ENCODE measurements around the gene RMDN3. TPM values are rescaled to one million over a fixed set of nuclear protein-coding genes. Genes with fewer than 3 reads are reported as not detected.

The RMDN3 gene, protein sequence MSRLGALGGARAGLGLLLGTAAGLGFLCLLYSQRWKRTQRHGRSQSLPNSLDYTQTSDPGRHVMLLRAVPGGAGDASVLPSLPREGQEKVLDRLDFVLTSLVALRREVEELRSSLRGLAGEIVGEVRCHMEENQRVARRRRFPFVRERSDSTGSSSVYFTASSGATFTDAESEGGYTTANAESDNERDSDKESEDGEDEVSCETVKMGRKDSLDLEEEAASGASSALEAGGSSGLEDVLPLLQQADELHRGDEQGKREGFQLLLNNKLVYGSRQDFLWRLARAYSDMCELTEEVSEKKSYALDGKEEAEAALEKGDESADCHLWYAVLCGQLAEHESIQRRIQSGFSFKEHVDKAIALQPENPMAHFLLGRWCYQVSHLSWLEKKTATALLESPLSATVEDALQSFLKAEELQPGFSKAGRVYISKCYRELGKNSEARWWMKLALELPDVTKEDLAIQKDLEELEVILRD
- total RNA-seq = 21.1 TPM
- long read RNA-seq, transcript RMDN3-202 (13 exons, 2,251 nt) = major isoform, 23 of 54 reads
- long read RNA-seq, partial matches to known transcripts = 6 of 54 reads
- long read RNA-seq, other reads (novel, unspliced or antisense) = 23 of 54 reads

DNA sequence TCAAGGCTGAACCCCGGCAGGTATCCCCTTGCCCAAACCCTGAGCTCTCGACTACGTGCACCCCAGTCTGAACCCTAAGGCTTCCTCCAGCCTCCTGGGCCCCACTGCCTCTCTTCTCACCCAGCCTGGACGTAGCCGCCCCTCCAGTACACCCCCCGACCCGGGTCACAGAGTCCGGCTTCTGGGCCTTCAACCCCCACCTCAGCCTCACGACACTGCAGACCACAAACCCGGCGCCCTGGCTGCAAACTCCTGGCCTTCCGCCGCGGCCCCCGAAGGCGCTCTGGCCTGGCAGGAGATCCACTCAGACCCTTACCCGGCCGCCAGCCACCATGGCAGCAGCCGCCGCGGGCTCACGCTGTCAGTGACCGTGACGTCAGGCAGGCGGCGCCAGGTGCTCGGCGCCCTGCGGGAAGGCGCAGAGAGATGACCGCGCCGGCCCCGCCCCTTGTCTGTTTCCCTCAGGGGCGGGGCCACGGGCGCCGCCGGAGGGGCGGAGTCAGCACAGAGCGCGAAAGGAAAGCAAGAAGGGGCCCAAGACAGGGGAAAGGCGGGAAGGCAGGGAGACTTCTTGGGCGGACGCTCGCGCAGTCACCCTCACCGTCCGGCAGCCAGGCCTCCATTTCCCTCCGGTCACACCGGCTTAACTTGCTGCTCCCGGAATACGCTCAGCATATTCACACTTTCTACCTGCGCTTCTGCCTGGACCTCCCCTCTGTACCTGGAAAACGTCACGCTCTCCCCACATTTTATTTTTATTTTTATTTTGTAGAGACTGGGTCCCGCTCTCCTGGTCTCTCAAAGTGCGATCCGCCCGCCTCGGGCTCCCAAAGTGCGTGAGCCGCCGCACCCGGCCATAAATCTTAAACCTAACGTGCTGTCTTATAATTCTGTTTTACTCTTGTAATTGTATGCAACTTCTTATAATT is at the start of gene RMDN3:
Gene RMDN3, minus strand, starts transcription at position 372 of the 929 bp plus-strand sequence. CDS start 471 bp downstream, outside the sequence.
- intact Hi-C loops (cut with DNase I) = loop anchor here (1.0 to 10.0 kb wide), 4 partner anchors 52 to 160 kb away; partner anchors contain the start of genes DNAJC17, KNL1, RAD51 and VPS18
- peak; percentile 96 for DNase-seq (ENCODE audit: low spot score)

DNA sequence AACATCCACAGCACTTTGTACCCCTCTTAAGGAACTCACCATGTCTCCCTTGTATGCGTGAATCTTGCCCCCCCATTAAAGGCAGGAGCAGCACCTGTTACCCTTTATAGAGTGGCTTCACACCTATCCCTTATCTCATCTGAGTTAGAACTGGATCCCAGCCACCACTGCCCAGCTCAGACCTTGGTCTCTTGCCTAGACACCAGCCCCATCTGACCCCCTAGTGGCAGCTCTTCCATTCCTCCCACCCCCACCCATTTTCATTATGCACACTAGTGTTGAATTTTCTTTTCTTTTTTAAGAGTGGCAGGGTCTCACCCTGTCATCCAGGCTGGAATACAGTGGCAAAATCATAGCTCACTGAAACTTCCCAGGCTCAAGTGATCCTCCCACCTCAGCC is 48.6 kb upstream of the RMDN3 start:
- intact Hi-C loops (cut with DNase I) = no loop called here
- DNase-seq (ENCODE audit: low spot score) = no peak

DNA sequence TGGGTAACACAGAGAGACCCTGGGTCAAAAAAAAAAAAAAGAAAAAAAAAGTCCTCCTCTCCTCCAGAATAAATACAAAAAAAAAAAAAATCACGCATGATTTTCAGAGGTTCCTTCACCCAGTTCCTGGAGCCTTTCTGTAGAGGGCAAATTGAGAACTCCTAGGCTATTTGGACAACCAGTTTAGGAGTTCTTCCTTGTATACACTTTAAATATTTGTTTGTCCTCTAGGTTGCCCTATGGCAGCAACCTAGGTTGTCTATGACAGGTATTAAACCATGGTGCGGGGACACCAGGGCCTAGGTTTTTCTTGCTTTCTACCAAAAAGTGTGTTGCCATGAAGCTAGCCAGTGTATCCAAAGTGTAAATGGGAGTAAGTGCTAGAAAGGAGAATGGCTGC is 48.0 kb upstream of the RMDN3 start:
- no peak for DNase-seq (ENCODE audit: low spot score)
- intact Hi-C loops (cut with DNase I) = no loop called here

DNA sequence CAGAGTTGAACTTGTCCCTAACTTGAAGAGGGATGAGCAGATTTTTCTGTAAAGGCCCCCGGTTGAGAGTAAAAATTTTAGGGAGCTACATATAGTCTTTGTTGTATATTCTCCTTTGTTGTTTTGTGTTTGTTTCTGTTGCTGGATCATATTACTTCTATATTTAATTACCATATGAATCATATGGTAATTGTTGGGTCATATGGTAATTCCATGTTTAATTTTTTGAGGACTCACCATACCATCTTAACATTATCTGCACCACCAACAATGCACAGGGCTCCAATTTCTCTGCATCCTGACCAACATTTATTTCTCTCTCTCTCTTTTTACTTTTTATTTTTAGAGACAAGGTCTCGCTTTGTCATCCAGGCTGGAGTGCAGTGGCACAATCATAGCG is 44.5 kb upstream of the RMDN3 start:
- DNase-seq (ENCODE audit: low spot score) = no peak
- intact Hi-C loops (cut with DNase I) = no loop called here

DNA sequence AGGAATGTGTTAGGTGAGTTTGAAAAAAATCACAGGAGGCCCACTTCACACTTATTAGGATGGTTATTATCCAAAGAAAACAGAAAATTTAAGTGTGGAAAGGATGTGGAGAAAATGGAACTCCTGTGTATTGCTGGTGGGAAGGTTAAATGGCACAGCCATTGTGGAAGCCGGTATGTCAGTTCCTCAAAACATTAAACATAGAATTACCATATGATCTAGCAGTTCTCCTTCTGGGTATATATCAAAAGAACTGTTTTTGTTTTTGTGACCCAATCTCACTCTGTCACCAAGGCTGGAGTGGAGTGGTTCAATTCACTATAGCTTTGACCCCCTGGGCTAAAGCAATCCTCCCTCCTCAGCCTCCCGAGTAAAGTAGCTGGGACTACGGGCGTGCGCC is 41.5 kb upstream of the RMDN3 start:
- intact Hi-C loops (cut with DNase I) = no loop called here
- DNase-seq (ENCODE audit: low spot score) = no peak

DNA sequence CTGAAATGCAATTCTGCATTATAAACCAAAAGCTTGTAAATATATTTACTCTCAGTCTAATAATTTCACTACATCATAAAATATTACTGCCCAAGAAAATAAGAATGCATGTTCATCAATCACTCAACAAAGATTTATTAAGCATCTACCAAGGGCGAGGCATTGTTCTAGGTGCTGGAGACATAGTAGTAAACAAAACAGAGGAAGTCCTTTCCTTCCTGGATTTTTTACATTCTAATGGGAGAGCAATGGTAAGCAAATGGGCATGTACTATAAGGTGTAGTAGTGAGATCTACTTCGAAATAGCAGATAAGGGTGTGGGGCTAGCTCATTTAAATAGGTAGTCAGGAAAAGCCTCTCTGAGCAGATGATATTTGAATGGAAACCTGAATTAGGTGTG is 41.0 kb upstream of the RMDN3 start:
- intact Hi-C loops (cut with DNase I) = no loop called here
- DNase-seq (ENCODE audit: low spot score) = no peak

DNA sequence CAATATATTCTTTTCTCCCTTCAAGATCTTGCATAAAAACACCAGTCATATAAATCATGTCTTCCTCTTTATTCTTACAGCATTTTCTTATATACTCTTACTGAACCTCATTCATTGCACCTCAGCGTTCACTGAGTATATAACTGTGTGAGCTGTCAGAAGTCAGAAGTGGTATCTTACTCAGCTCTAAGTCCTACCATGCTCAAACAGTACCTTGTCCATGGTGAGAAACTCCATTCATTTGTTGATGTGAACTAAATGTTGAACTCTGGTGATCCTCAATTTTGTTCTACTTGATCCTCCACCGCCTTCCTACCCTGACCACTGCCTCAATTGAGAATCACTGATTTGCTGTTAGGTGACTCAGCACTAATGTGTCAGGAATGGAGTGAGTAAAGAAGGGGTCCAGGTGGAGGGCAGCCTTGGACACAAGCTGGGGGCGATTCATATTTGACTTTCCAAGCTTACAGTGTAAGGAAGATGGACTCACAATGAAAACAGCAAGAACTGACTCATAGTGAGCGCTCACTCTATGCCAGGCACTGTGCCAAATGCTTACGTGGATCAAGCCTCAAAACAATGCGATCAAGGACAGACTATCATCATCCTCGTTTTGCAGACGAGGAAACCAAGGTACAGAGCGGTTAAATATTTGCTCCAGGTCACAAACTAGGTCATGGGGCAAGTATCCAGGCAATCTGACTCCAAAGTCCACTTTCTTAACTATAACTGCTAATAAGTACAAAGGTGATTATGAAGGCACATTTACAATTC is 38.3 kb upstream of the RMDN3 start:
- intact Hi-C loops (cut with DNase I) = no loop called here
- DNase-seq (ENCODE audit: low spot score) = no peak

DNA sequence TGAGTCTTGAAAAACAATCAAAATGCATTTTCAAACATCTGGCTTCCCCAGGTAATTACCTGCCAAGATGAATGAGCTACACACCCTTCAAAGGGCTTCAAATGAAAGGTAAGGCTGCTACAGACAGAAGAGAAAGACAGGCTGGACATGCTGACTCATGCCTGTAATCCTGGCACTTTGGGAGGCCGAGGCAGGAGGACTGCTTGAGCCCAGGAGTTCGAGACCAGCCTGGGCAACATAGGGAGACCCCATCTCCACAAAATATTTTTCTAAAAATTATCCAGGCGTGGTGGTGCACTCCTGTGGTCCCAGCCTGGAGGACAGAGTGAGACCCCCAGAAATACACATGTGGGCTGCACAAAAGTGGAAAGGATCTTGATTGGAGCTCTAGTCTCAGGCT is 37.3 kb upstream of the RMDN3 start:
- intact Hi-C loops (cut with DNase I) = no loop called here
- DNase-seq (ENCODE audit: low spot score) = no peak

DNA sequence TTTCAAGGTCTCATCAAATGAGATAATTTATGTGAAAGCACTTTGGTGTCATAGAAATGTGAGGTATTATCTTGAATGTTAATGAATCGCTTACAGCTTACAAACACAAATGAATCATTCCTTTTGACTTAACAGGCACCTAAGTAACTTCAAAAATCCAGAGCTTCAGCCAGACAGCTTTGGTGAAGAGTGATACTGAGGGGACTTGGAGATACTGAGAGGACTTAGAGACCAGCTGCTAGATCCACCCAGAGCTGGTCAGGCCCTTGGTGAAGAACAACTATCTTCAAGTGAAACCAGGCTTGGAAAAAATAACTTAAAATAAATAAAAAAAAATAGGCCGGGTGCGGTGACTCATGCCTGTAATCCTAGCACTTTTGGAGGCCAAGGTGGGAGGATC is 35.7 kb upstream of the RMDN3 start:
- no peak for DNase-seq (ENCODE audit: low spot score)
- intact Hi-C loops (cut with DNase I) = no loop called here

DNA sequence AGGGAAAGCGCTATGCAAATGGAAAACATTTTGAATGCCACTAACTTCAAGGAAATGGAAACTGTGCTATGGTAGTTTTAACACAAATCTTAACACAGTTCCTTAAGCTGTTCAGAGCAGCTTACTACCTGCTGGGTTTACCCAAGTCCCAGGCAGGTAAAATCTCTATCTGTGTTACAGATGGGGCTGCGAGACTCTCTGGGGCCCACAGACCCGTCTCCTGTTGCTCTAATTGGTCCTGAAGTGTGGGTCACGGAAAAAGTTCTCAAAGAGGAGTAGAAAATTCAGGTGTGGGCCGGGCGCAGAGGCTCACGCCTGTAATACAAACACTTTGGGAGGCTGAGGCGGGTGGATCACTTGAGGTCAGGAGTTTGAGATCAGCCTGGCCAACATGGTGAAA is 34.9 kb upstream of the RMDN3 start:
- intact Hi-C loops (cut with DNase I) = no loop called here
- DNase-seq (ENCODE audit: low spot score) = no peak

DNA sequence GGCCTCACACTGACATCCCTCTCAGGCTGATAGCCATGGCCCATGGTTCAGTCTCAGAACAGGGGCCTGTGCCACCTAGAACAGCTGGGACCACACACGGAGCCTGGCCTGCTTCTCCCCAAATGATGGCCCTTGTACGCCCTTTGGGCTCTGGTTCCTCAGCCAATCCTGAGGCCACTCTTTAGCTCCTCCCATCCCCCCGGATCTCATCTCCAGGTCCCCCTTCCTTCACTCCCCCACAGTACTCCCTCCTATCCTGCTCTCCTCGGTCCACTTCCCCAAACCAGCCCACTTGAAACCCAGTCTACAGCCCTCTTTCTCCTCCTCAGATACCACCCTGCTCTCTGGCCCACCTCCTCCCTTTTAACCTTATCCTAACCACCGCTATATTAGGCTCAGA is 34.1 kb upstream of the RMDN3 start:
- intact Hi-C loops (cut with DNase I) = no loop called here

DNA sequence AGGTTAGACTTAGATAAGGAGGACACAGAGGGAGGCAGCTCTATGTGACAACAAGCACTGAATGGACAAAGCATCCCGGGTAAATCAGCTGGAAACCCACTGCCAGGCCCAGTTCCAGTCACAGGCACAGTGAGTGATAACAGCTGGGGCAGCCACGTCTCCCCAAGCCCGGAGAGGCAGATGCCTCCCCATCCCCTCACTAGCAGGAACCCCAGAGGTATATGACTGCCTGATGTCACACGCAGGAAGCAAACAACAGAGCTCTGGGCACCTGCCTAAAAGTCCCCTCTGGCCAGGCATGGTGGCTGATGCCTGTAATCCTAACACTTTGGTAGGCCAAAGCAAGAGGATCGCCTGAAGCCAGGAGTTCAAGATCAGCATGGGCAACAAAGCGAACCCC is 32.9 kb upstream of the RMDN3 start:
- DNase-seq (ENCODE audit: low spot score) = no peak
- intact Hi-C loops (cut with DNase I) = no loop called here

More for the DNA sequence above, 34.1 kb upstream of the RMDN3 start:
- DNase-seq (ENCODE audit: low spot score) = no peak

DNA sequence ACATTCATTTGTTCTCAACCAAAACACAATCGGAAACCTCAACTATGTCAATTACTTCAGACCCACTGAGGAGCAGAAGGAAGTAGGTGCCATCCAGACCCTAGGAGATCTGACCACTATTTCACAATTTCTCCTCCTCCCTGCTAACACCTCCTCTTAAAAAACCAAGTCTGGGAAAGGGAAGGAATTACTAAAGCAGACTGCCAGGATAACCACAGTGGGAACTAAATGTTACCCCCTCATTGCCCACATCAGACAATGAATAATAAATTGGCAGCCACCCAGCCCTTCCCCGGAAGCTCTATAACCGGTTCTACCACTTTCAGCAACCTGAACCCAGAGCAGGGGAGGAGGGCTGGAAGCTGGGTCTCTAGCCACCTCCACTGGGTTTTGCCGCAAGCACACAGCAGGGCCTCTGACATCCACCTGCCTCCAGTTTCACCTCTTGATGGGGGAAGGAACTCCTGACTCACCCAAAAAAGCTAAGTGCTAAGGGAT is 32.3 kb upstream of the RMDN3 start:
- intact Hi-C loops (cut with DNase I) = no loop called here
- no peak for DNase-seq (ENCODE audit: low spot score)

DNA sequence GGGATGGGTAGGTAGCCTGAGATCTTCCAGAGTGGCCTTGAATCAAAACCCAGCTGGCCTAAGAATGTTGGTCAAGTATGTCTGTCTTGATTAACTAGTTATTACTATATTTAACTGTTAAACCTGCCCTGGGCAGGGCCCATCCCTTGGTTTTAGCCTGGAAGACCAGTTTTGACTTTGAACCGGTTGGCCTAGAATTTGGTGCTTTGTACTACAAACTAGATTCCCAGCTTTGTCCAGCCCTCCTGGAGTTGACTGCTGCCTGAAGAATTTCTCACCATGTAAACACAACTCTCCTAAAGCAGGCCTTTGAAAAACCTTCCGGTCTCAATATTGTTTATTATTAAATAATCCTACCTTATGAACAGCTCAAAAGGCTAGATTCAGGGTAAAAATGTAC is 30.8 kb upstream of the RMDN3 start:
- no peak for DNase-seq (ENCODE audit: low spot score)
- intact Hi-C loops (cut with DNase I) = no loop called here

DNA sequence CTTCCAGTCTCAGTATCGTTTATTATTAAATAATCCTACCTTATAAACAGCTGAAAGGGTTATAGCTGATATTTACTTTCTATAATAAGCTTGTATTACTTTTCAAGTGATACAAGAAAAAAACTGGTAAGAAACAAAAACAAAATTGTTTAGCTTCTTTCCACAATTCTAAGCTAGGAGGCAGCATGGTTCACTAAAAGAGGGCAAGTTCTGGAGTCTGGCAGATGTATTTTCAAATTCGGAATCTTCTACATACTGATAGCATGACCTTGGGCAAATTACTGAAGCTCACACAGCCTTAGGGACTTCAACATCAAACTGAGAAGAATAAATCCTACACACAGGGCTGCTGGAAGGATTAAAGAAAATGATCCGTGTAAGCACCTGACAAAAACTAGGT is 30.1 kb upstream of the RMDN3 start:
- intact Hi-C loops (cut with DNase I) = no loop called here
- no peak for DNase-seq (ENCODE audit: low spot score)

DNA sequence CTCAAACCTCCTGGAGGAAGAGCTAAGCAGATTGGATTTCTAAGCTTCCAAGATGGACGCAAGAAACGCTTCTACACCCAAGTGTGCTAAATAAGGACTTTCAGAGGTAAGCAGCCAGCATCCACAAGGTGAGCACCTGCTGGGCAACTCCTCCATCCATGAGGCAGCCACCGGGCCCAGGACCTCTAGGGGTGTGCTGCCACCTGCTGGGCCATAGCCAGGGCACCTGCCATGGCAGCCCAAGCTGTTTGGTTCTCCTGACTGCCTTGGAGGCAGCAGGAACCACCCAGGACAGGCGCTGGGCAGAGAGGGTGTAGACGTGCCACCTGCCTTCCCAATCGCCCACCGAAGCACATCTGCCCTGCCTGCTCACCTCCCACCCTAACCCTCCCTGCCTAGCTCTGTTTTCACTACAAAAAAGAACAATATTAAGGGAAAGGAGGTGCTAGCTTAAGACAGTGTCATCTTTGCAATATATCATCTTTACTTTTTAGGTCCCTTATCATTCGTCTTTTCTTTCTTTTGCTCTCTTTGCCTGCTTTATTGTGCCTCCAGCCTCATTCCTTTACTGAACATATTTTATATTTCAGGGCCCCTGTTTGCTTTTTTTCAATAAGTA is 27.7 kb upstream of the RMDN3 start:
- DNase-seq (ENCODE audit: low spot score) = no peak
- intact Hi-C loops (cut with DNase I) = no loop called here

DNA sequence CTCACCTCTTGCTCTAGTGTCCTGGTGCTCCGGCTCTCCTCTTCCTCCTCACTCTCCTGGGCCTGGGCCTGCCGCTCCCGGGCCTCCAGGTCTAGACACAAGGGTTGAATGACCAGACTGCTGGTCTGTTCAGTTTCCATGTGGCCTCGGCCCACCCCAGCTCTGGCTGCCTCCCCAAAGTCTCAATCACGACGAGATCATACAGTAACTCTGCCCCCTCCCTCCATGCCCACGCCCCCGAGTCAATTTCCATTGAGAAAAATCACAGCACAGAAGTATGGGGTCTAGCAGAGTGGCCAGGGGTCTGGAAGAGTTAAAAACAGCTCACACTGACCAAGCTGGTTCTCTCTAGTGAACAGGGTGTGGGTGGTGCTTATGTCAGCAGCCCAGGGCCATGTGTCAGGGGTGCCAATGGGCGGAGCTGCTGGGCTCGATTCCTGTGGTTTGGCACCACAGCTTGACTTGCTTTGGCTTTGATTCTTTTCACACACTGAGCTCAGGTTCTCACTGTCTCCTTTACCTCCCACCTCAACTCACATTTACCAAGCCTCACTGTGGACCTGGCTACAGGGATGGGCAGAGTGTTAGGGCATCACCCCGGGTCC is 21.6 kb upstream of the RMDN3 start:
- intact Hi-C loops (cut with DNase I) = no loop called here

DNA sequence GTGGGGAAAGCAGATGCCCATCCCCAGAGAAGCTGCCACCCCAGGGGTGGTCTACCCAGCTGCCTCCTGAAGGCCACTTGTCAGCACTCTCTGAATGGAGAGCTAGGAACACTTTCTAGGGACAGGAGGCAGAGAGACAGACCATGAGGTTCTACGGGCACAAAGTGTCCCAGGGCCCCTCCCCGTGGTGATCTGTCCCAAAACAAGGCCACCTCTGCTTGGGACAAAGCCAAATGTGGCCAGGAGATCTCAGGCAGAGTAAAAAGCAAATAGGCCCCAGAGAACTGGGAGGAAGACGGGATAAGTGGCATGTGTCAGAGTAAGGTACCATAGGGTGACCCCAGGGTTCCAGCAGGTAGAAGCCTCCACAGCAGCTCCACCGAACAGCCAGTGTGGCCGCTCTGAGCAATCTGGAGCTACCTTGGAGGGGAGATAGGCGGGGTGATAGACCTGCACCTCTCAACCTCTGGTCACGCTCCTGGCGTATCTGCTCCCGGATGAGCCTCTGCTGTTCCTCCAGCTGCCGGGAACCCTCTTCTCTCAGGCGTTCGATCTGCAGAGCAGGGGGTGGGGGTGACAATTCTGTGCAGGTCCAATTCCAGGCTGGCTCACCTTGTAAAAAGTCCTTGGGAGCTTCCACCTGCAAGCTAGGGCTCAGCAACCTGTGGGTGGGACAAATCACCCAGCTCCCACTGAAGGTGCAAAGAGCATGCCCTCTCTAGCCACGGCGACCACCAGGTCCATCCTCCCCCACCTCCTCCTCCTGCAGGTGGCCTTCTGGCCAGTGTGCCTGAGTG is 20.9 kb upstream of the RMDN3 start:
- no peak for DNase-seq (ENCODE audit: low spot score)
- intact Hi-C loops (cut with DNase I) = no loop called here

More for the DNA sequence above, 21.6 kb upstream of the RMDN3 start:
- no peak for DNase-seq (ENCODE audit: low spot score)

Data from cardiac septum (tissue), 1 donor.